DMS 273 (cell line): ENCODE data around the gene DSCAM.
"Not testable (repeated sequence)": the region's sequence is repeated elsewhere in the genome, so short reads cannot be mapped to it uniquely, and the experiment has no call there.

Experiments
- DNase-seq: peaks from one replicate; lab custom pipeline; 2025; ENCODE audit not compliant: unreplicated experiment; lab: John Stamatoyannopoulos, UW

Gene DSCAM

DNA sequence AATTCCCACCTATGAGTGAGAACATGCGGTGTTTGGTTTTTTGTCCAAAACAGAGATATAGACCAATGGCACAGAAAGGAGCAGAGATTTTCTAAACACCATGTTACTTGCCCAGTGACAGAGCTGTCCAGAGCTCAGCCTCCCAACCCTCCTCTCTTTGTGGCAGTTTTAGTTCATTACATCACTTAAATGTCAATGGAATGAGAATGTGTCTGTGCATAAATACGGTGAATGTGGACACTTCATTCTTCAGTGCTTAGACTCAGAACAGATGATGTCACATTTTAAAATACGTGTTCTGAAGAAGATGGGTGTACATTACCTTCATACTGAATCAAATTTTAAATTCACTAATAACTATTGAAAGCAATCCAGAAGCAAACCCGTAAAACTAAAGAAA lies 374.9 kb downstream of the DSCAM start:
- no peak for DNase-seq

DNA sequence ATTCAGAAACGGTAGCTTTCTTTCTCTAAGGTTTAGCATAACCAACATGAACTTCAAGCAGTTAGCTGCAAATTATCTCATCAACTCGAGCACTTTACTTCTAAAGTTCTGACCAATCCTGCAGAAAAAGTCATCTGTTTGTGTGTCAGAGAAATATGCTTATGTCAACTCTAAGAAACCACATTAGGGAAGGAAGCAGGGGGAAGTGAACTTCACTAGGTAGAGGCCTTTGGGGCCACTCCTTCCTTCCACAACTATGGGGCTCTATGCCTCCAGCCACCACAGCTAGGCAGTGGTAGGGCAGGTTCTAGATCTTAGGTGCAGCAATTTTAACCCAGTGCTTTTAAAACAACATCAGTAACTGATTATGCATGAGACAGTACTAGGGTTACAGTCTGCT lies 375.9 kb downstream of the DSCAM start:
- DNase-seq: no peak

DNA sequence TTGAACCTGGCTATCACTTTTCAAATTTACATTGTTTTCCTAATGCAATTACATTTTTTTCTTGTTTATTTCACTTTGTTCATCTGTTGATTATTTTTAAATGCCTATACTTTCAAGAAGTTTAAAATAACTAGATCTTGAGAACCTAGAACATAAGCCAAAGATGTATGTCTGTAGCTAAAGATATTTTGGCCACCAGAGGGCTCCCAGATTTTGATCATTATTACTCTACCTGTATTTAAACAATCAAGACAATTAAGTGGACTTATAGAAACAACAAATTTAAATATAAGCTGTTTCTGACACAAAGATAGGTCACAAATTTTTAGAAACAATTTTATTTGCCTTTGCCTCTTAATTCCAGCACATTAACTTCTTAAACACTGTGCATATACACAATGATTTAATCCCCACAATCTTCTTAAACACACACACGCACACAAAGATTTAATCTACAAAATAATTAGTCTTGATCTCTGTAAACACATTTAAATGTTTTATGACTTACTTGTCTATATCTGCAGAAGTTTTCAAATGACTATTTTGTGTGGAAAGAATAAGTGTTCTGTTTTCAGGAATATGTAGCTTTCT lies 380.0 kb downstream of the DSCAM start:
- peak; percentile 62 for DNase-seq

GRCh38 chr21:40465382-40465781 lies 381.6 kb downstream of the DSCAM start:
- no peak for DNase-seq

DNA sequence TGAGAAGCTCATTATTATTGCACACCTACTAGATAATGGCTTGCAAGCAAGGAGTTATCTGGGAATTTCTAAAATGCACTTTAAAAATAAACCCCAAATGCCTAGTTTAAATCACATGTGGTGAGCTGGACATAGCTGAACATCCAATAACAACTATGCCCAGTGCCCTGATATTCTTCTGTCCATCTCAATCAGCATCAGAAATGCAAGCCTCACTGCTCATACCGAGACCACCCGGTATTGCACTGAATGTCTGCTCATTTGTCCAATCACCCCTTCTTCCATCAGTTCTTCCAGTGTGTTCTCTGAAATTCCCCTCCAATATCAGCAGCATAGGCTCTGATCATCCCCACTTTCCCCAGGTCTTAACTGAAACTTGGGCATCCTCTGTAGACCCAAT lies 383.8 kb downstream of the DSCAM start:
- no peak for DNase-seq

- no peak for DNase-seq
These were observed 385.9 kb downstream of the DSCAM start for GRCh38 chr21:40461008-40461407.

- no peak for DNase-seq
These were observed 389.2 kb downstream of the DSCAM start for GRCh38 chr21:40457741-40458140.

- DNase-seq: no peak
These were observed 392.9 kb downstream of the DSCAM start for GRCh38 chr21:40454057-40454456.

DNA sequence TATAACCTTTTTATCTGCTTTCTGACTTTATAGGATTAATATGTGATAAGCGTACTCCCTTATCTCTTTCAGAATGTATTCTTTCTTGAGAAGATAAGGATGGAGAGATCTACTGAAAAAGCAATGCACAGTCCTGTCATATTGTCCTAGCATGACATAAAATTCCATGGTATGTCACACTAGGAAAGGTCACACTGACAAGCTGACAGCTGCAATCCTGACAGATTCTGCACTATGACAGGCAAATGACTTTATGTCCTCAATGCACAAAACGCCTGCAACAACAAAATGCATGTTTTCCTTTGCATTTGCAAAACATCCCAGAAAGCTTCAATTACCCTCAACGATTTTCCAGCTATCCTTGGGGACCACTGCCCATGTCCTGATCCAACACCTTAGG lies 393.8 kb downstream of the DSCAM start:
- no peak for DNase-seq

- DNase-seq: no peak
These were observed 394.4 kb downstream of the DSCAM start for GRCh38 chr21:40452548-40452947.

GRCh38 chr21:40447016-40447415 lies 399.9 kb downstream of the DSCAM start:
- DNase-seq: no peak

- DNase-seq: no peak
These were observed 401.5 kb downstream of the DSCAM start for GRCh38 chr21:40445349-40445921.

DNA sequence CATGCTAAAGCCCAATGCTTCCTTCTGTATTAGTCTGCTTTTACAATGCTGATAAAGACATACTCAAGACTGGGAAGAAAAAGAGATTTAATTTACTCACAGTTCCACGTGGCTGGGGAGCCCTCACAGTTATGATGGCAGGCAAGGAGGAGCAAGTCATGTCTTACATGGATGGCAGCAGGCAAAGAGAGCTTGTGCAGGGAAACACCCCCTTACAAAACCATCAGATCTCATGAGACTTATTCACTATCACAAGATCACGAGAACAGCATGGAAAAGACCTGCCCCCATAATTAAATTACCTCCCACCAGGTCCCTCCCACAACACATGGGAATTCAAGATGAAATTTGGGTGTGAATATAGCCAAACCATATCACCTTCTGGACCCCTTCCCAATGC lies 407.4 kb downstream of the DSCAM start:
- not testable (repeated sequence) for DNase-seq

GRCh38 chr21:40438616-40439015 lies 408.3 kb downstream of the DSCAM start:
- DNase-seq: no peak

DNA sequence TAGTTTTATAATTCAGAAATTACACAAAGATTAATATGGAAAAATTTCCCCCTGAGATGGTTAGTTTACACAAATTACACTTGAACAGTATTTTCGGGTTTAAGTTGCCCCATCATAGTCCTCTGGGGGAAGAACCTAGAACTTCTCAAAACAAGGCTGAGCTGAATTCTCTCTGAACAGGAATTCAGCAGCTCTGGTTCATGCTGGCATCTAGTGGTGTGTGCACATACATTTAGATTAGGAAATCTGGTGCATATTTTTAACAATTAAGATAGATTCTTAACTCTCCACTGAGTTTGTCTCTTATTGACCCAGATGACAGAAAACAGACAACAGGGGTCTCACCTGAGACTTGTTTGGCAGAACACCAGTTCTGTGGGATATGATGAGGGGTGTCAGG lies 410.7 kb downstream of the DSCAM start:
- DNase-seq: no peak

GRCh38 chr21:40433538-40433937 lies 413.4 kb downstream of the DSCAM start:
- DNase-seq: peak; percentile 21

GRCh38 chr21:40425981-40426380 lies 421.0 kb downstream of the DSCAM start:
- no peak for DNase-seq

- DNase-seq: no peak
These were observed 423.9 kb downstream of the DSCAM start for GRCh38 chr21:40422896-40423635.

DNA sequence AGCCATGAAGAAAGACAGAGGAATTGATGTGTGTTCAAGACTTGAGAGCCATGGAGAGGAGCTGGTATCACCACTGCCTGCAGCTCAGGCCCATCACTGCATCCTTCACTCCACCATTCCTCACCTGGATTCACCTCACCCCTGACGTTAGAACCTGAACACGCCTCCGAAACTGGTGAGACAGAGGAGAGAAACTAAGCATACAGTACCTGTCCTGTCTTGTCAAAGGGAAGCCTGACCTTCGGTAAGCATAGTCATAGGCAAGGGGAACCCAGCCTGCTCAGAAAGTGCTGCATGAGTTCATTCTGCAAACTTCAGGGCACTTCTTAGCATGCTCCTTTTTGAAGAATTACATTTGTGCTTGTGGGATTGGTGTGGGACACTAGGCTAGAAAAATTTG lies 425.8 kb downstream of the DSCAM start:
- DNase-seq: no peak

- no peak for DNase-seq
These were observed 430.4 kb downstream of the DSCAM start for GRCh38 chr21:40416572-40416971.

GRCh38 chr21:40408561-40408960 lies 438.4 kb downstream of the DSCAM start:
- no peak for DNase-seq

- DNase-seq: no peak
These were observed 442.6 kb downstream of the DSCAM start for GRCh38 chr21:40404396-40404800.
